ENCODE data around the gene HOPX.

Gene HOPX

GRCh38 chr4:56630876-56631666, 50.0 kb downstream of the HOPX start:
- no peak for TF ChIP-seq FOXP2 (optimal IDR thresholded peaks at IDR 0.05; ENCODE audit: borderline replicate concordance, extremely low read depth, extremely low read length, insufficient read depth)
- TF ChIP-seq REST (IDR thresholded peaks at IDR 0.05; ENCODE audit: insufficient read depth in 1 of 2, low read depth in 2 of 2, low read length in 2 of 2), result no peak
- TF ChIP-seq TAF1 (IDR thresholded peaks at IDR 0.05; ENCODE audit: borderline replicate concordance, insufficient read depth, low read length), result no peak
- no peak for TF ChIP-seq POLR2AphosphoS5 (IDR thresholded peaks at IDR 0.05; ENCODE audit: low read depth, low read length)
- TF ChIP-seq SIN3A (IDR thresholded peaks at IDR 0.05; ENCODE audit: borderline replicate concordance, insufficient read depth, low read length), result no peak

- TF ChIP-seq FOXP2 (optimal IDR thresholded peaks at IDR 0.05; ENCODE audit: borderline replicate concordance, extremely low read depth, extremely low read length, insufficient read depth) (no peak), TAF1 (IDR thresholded peaks at IDR 0.05; ENCODE audit: borderline replicate concordance, insufficient read depth, low read length) (no peak), REST (IDR thresholded peaks at IDR 0.05; ENCODE audit: insufficient read depth in 1 of 2, low read depth in 2 of 2, low read length in 2 of 2) (no peak)
Observed at GRCh38 chr4:56628592-56628991, 52.5 kb downstream of the HOPX start.

- TF ChIP-seq TAF1 (IDR thresholded peaks at IDR 0.05; ENCODE audit: borderline replicate concordance, insufficient read depth, low read length) (no peak), FOXP2 (optimal IDR thresholded peaks at IDR 0.05; ENCODE audit: borderline replicate concordance, extremely low read depth, extremely low read length, insufficient read depth) (no peak), SIN3A (IDR thresholded peaks at IDR 0.05; ENCODE audit: borderline replicate concordance, insufficient read depth, low read length) (no peak), REST (IDR thresholded peaks at IDR 0.05; ENCODE audit: insufficient read depth in 1 of 2, low read depth in 2 of 2, low read length in 2 of 2) (no peak), POLR2AphosphoS5 (IDR thresholded peaks at IDR 0.05; ENCODE audit: low read depth, low read length) (no peak)
Observed at GRCh38 chr4:56627985-56628384, 53.1 kb downstream of the HOPX start.

GRCh38 chr4:56627375-56627774, 53.7 kb downstream of the HOPX start:
- TF ChIP-seq FOXP2 (optimal IDR thresholded peaks at IDR 0.05; ENCODE audit: borderline replicate concordance, extremely low read depth, extremely low read length, insufficient read depth) (no peak), POLR2AphosphoS5 (IDR thresholded peaks at IDR 0.05; ENCODE audit: low read depth, low read length) (no peak), TAF1 (IDR thresholded peaks at IDR 0.05; ENCODE audit: borderline replicate concordance, insufficient read depth, low read length) (no peak), SIN3A (IDR thresholded peaks at IDR 0.05; ENCODE audit: borderline replicate concordance, insufficient read depth, low read length) (no peak), REST (IDR thresholded peaks at IDR 0.05; ENCODE audit: insufficient read depth in 1 of 2, low read depth in 2 of 2, low read length in 2 of 2) (no peak)
